Keratinocyte (primary cell): ENCODE data around the gene SSTR3.

Source experiments
- CTCF ChIP-seq, 3 experiments: IDR thresholded peaks in 1 of 3; conservative IDR thresholded peaks in 1 of 3; optimal IDR thresholded peaks in 1 of 3; 2 replicates in 2 of 3; 3 replicates in 1 of 3; pipeline versions ENCODE3 to v1.5.1; 2011; ENCODE audit warnings: low read length in 3 of 3, mild to moderate bottlenecking in 3 of 3, moderate library complexity in 2 of 3, control low read depth in 1 of 3, inconsistent platforms in 1 of 3; ENCODE audit not compliant: insufficient read depth in 2 of 3; ENCODE audit errors: extremely low read depth in 1 of 3
- EZH2 ChIP-seq: IDR thresholded peaks from one replicate; pipeline ENCODE4 v1.6.1; 2012; ENCODE audit warnings: inconsistent platforms, mild to moderate bottlenecking, low read length, moderate library complexity

DNA sequence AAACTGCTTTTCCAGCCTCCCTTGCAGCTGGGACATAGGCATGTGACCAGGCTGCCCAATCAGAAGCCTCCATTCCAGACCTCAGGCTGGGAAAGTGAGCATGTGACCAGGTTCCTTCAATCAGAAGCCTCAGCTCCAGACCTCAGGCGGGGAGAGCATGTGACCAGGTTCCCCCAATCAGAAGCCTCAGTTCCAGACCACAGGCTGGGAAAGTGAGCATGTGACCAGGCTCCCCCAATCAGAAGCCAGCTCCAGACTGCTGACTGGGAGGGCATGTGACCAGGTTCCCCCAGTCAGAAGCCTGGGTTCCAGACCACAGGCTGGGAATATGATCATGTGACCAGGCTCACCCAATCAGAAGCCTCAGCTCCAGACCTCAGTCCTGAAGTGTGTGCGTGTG, 50.8 kb downstream of the SSTR3 start:
- TF ChIP-seq CTCF (optimal IDR thresholded peaks at IDR 0.05 in 1 of 3, IDR thresholded peaks at IDR 0.05 in 1 of 3, conservative IDR thresholded peaks at IDR 0.05 in 1 of 3; ENCODE audit: extremely low read depth in 1 of 3, insufficient read depth in 2 of 3, low read length in 3 of 3) (no peak), EZH2 (no peak)
